ENCODE measurements around the gene SLC7A10. TPM values are rescaled to one million over a fixed set of nuclear protein-coding genes. Genes with fewer than 3 reads are reported as not detected.

Gene SLC7A10
- total RNA-seq, 2 experiments from 2014 or later = not detected

GRCh38 chr19:33234092-33234491, 8.4 kb upstream of the SLC7A10 start:
- Mint-ChIP-seq H3K36me3 (ENCODE audit: low read depth) (no peaks in the 10 kb centered on the region), H3K4me1 (ENCODE audit: low read depth) (peaks cover 6% of the 10 kb centered on the region), H3K27ac (no peak overlapping the region), H3K27me3 (peaks cover 29% of the 10 kb centered on the region), H3K4me3 (no peak overlapping the region), H3K9me3 (no peaks in the 10 kb centered on the region)
- no peak overlapping the region for H3K4me3 ChIP-seq (ENCODE audit: low read length)
- peaks cover 23% of the 10 kb centered on the region for H3K4me1 ChIP-seq (ENCODE audit: insufficient read depth, low read length)
- ChIA-PET CTCF (interaction anchor here (0.6 kb wide), 1 partner anchor 320 kb away, joined by 3 read pairs; no protein-coding TSS in a partner anchor), POLR2A (no interaction called here)
- H3K27ac ChIP-seq (ENCODE audit: low read depth in 1 of 2, low read length in 2 of 2) = no peak overlapping the region
- H3K9me3 ChIP-seq (ENCODE audit: control insufficient read depth in 1 of 2, insufficient read depth in 1 of 2, low read length in 2 of 2) = peaks cover 6% of the 10 kb centered on the region in 2 experiments
- no peak for TF ChIP-seq CTCF (IDR thresholded peaks at IDR 0.05)
- intact Hi-C loops (cut with DNase I, micrococcal nuclease) = loop anchor here (2.0 kb wide), 2 partner anchors 89 to 537 kb away; no protein-coding TSS in a partner anchor
- DNase-seq = no peak
- ATAC-seq (ENCODE audit: poor library complexity) = no peak
- no peaks in the 10 kb centered on the region for H3K36me3 ChIP-seq (ENCODE audit: insufficient read depth, low read length)
- peaks cover 10 to 13% of the 10 kb centered on the region in 2 experiments for H3K27me3 ChIP-seq (ENCODE audit: control insufficient read depth in 1 of 2, insufficient read depth in 2 of 2, low read length in 2 of 2)

- H3K36me3 ChIP-seq (ENCODE audit: insufficient read depth, low read length) = no peaks in the 10 kb centered on the region
- CTCF ChIA-PET = no interaction called here
- Mint-ChIP-seq H3K4me3 (no peak overlapping the region), H3K27ac (no peak overlapping the region), H3K9me3 (peaks cover 6% of the 10 kb centered on the region), H3K4me1 (ENCODE audit: low read depth) (peaks cover 6% of the 10 kb centered on the region), H3K36me3 (ENCODE audit: low read depth) (peaks cover 6% of the 10 kb centered on the region), H3K27me3 (peaks cover 37% of the 10 kb centered on the region)
- H3K9me3 ChIP-seq (ENCODE audit: control insufficient read depth in 1 of 2, insufficient read depth in 1 of 2, low read length in 2 of 2) = peaks cover 9 to 10% of the 10 kb centered on the region in 2 experiments
- ATAC-seq (ENCODE audit: poor library complexity) (no peak), DNase-seq (no peak)
- POLR2A ChIA-PET = no interaction called here
- no peak overlapping the region for H3K4me3 ChIP-seq (ENCODE audit: low read length)
- no peak overlapping the region for H3K27ac ChIP-seq (ENCODE audit: low read depth in 1 of 2, low read length in 2 of 2)
- TF ChIP-seq CTCF (IDR thresholded peaks at IDR 0.05) = no peak
- H3K27me3 ChIP-seq (ENCODE audit: control insufficient read depth in 1 of 2, insufficient read depth in 2 of 2, low read length in 2 of 2) = peaks cover 13 to 18% of the 10 kb centered on the region in 2 experiments
- intact Hi-C loops (cut with DNase I, micrococcal nuclease) = no loop called here
- peaks cover 21% of the 10 kb centered on the region for H3K4me1 ChIP-seq (ENCODE audit: insufficient read depth, low read length)
Measured at GRCh38 chr19:33233056-33233873, 7.6 kb upstream of the SLC7A10 start.

- Mint-ChIP-seq H3K4me1 (ENCODE audit: low read depth) (peaks cover 6% of the 10 kb centered on the region), H3K27me3 (peaks cover 40% of the 10 kb centered on the region), H3K27ac (no peak overlapping the region), H3K4me3 (no peak overlapping the region), H3K9me3 (peaks cover 8% of the 10 kb centered on the region), H3K36me3 (ENCODE audit: low read depth) (peaks cover 11% of the 10 kb centered on the region)
- peaks cover 9 to 16% of the 10 kb centered on the region in 2 experiments for H3K9me3 ChIP-seq (ENCODE audit: control insufficient read depth in 1 of 2, insufficient read depth in 1 of 2, low read length in 2 of 2)
- intact Hi-C loops (cut with DNase I, micrococcal nuclease) = no loop called here
- ATAC-seq (ENCODE audit: poor library complexity) (no peak), DNase-seq (no peak)
- peaks cover 21% of the 10 kb centered on the region for H3K4me1 ChIP-seq (ENCODE audit: insufficient read depth, low read length)
- TF ChIP-seq CTCF (IDR thresholded peaks at IDR 0.05) = no peak
- peaks cover 13 to 23% of the 10 kb centered on the region in 2 experiments for H3K27me3 ChIP-seq (ENCODE audit: control insufficient read depth in 1 of 2, insufficient read depth in 2 of 2, low read length in 2 of 2)
- no peaks in the 10 kb centered on the region for H3K36me3 ChIP-seq (ENCODE audit: insufficient read depth, low read length)
- H3K27ac ChIP-seq (ENCODE audit: low read depth in 1 of 2, low read length in 2 of 2) = no peak overlapping the region
- no peak overlapping the region for H3K4me3 ChIP-seq (ENCODE audit: low read length)
- ChIA-PET CTCF (no interaction called here), POLR2A (no interaction called here)
Measured at GRCh38 chr19:33232656-33233055, 7.0 kb upstream of the SLC7A10 start.

All from CD4-positive, alpha-beta T cell (primary cell).